HG03520 (cell line): Measurements from ENCODE around the gene PARD3B.

Source experiments
- ATAC-seq: cut with Tn5 transposase; IDR thresholded peaks from one replicate; pipeline ENCODE4 v1.9.1; 2021; ENCODE audit warnings: mild to moderate bottlenecking, moderate library complexity; ENCODE audit not compliant: unreplicated experiment

Gene PARD3B

GRCh38 chr2:204687776-204688175 lies 142.5 kb downstream of the PARD3B start:
- no peak for ATAC-seq

GRCh38 chr2:204691911-204692510 lies 146.7 kb downstream of the PARD3B start:
- ATAC-seq, result peak; percentile 56

GRCh38 chr2:204692790-204693189 lies 147.5 kb downstream of the PARD3B start:
- no peak for ATAC-seq

GRCh38 chr2:204693262-204693661 lies 148.0 kb downstream of the PARD3B start:
- no peak for ATAC-seq

GRCh38 chr2:204695506-204695905 lies 150.2 kb downstream of the PARD3B start:
- ATAC-seq, result no peak

- ATAC-seq, result no peak
These were observed 150.8 kb downstream of the PARD3B start for GRCh38 chr2:204696124-204696523.

GRCh38 chr2:204705243-204705932 lies 160.1 kb downstream of the PARD3B start:
- no peak for ATAC-seq

GRCh38 chr2:204706939-204707338 lies 161.7 kb downstream of the PARD3B start:
- no peak for ATAC-seq

- no peak for ATAC-seq
These were observed 167.9 kb downstream of the PARD3B start for GRCh38 chr2:204713211-204713610.

- no peak for ATAC-seq
These were observed 170.1 kb downstream of the PARD3B start for GRCh38 chr2:204715361-204715760.

GRCh38 chr2:204717591-204717990 lies 172.3 kb downstream of the PARD3B start:
- no peak for ATAC-seq

- ATAC-seq, result no peak
These were observed 173.3 kb downstream of the PARD3B start for GRCh38 chr2:204718607-204719006.

GRCh38 chr2:204720874-204721273 lies 175.6 kb downstream of the PARD3B start:
- ATAC-seq, result no peak

GRCh38 chr2:204722207-204722606 lies 176.9 kb downstream of the PARD3B start:
- ATAC-seq, result no peak

- ATAC-seq, result no peak
These were observed 177.4 kb downstream of the PARD3B start for GRCh38 chr2:204722691-204723090.

- no peak for ATAC-seq
These were observed 180.6 kb downstream of the PARD3B start for GRCh38 chr2:204725693-204726360.

GRCh38 chr2:204726831-204727230 lies 181.6 kb downstream of the PARD3B start:
- ATAC-seq, result no peak

- ATAC-seq, result no peak
These were observed 182.1 kb downstream of the PARD3B start for GRCh38 chr2:204727368-204727767.

- ATAC-seq, result no peak
These were observed 185.3 kb downstream of the PARD3B start for GRCh38 chr2:204730603-204731002.

- no peak for ATAC-seq
These were observed 186.7 kb downstream of the PARD3B start for GRCh38 chr2:204732019-204732418.

- ATAC-seq, result no peak
These were observed 192.0 kb downstream of the PARD3B start for GRCh38 chr2:204737296-204737695.

GRCh38 chr2:204738721-204739120 lies 193.4 kb downstream of the PARD3B start:
- no peak for ATAC-seq
